ENCODE data around the gene PDZD8.
"Not testable (repeated sequence)": the region's sequence is repeated elsewhere in the genome, so short reads cannot be mapped to it uniquely, and the experiment has no call there.

PDZD8 gene

GRCh38 chr10:117290872-117291271 is 84.4 kb downstream of the PDZD8 start:
- DNase-seq: not testable (repeated sequence)

- DNase-seq: no peak
Observed at GRCh38 chr10:117284716-117285494, 90.3 kb downstream of the PDZD8 start.

GRCh38 chr10:117277675-117278074 is 97.6 kb downstream of the PDZD8 start:
- DNase-seq: no peak

- DNase-seq: peak; percentile 45
Observed at GRCh38 chr10:117275121-117275520, 100.1 kb downstream of the PDZD8 start.

GRCh38 chr10:117274509-117274908 is 100.7 kb downstream of the PDZD8 start:
- no peak for DNase-seq

GRCh38 chr10:117273980-117274379 is 101.3 kb downstream of the PDZD8 start:
- no peak for DNase-seq

- peak; percentile 70 for DNase-seq
Observed at GRCh38 chr10:117272195-117273076, 102.8 kb downstream of the PDZD8 start.

GRCh38 chr10:117271427-117271826 is 103.8 kb downstream of the PDZD8 start:
- DNase-seq: no peak

- no peak for DNase-seq
Observed at GRCh38 chr10:117268907-117269306, 106.3 kb downstream of the PDZD8 start.

- DNase-seq: no peak
Observed at GRCh38 chr10:117268258-117268657, 107.0 kb downstream of the PDZD8 start.

- no peak for DNase-seq
Observed at GRCh38 chr10:117266812-117267211, 108.4 kb downstream of the PDZD8 start.

GRCh38 chr10:117266400-117266799 is 108.8 kb downstream of the PDZD8 start:
- peak; percentile 58 for DNase-seq

- DNase-seq: no peak
Observed at GRCh38 chr10:117264782-117265181, 110.5 kb downstream of the PDZD8 start.

GRCh38 chr10:117262903-117263293 is 112.3 kb downstream of the PDZD8 start:
- peak; percentile 69 for DNase-seq

- DNase-seq: no peak
Observed at GRCh38 chr10:117262291-117262902, 112.8 kb downstream of the PDZD8 start.

GRCh38 chr10:117261501-117261900 is 113.7 kb downstream of the PDZD8 start:
- peak; percentile 38 for DNase-seq

GRCh38 chr10:117260084-117260483 is 115.2 kb downstream of the PDZD8 start:
- DNase-seq: peak; percentile 48

GRCh38 chr10:117259279-117259678 is 116.0 kb downstream of the PDZD8 start:
- no peak for DNase-seq

GRCh38 chr10:117257721-117258120 is 117.5 kb downstream of the PDZD8 start:
- no peak for DNase-seq

GRCh38 chr10:117256910-117257309 is 118.3 kb downstream of the PDZD8 start:
- DNase-seq: no peak

- no peak for DNase-seq
Observed at GRCh38 chr10:117255835-117256460, 119.3 kb downstream of the PDZD8 start.

- DNase-seq: no peak
Observed at GRCh38 chr10:117254774-117255735, 120.2 kb downstream of the PDZD8 start.
